Natural killer cell (primary cell): ENCODE data around the gene ECE1. TPM values are rescaled to one million over a fixed set of nuclear protein-coding genes. Genes with fewer than 3 reads are reported as not detected.

Source experiments
- ATAC-seq, 3 donors: fragments of 150-1000 bp in 2 of 3; fragments of 200-7000 bp in 1 of 3; cut with Tn5 transposase; 1 replicate in 1 of 3; 2 replicates in 2 of 3; pipeline ENCODE4 v1.10.0; 2021; ENCODE audit warnings: mild to moderate bottlenecking in 2 of 3, moderate library complexity in 2 of 3
- DNase-seq, 2 donors: peaks; one replicate each; pipeline versions ENCODE4 v3.0.0 to v3.0.0-alpha.2; 2013 to 2021; ENCODE audit warnings: mixed read lengths in 1 of 2
- H3K27ac ChIP-seq: one replicate; pipeline ENCODE4 v1.5.1; 2013; ENCODE audit warnings: mild to moderate bottlenecking, low read length
- H3K27me3 ChIP-seq: one replicate; pipeline ENCODE4 v1.6.1; 2013; ENCODE audit warnings: low read length; ENCODE audit not compliant: control insufficient read depth, insufficient read depth
- H3K36me3 ChIP-seq: one replicate; pipeline ENCODE4 v1.6.1; 2013; ENCODE audit warnings: low read length; ENCODE audit not compliant: control insufficient read depth, insufficient read depth
- H3K4me1 ChIP-seq: one replicate; pipeline ENCODE4 v1.6.1; 2013; ENCODE audit warnings: low read length; ENCODE audit not compliant: control insufficient read depth, insufficient read depth
- H3K4me3 ChIP-seq: one replicate; pipeline ENCODE4 v1.5.1; 2013; ENCODE audit warnings: low read length
- H3K9me3 ChIP-seq: one replicate; pipeline ENCODE4 v1.6.1; 2013; ENCODE audit warnings: low read length; ENCODE audit not compliant: control insufficient read depth, insufficient read depth
- H3K27ac Mint-ChIP-seq, 2 donors: one replicate each; pipeline ENCODE4 v1.8.0; 2022; ENCODE audit warnings: mild to moderate bottlenecking in 2 of 2, mixed read lengths in 2 of 2, moderate library complexity in 1 of 2
- H3K27me3 Mint-ChIP-seq, 2 donors: one replicate each; pipeline ENCODE4 v1.8.0; 2022; ENCODE audit warnings: low read depth in 2 of 2, mixed read lengths in 2 of 2
- H3K36me3 Mint-ChIP-seq: one replicate; pipeline ENCODE4 v1.8.0; 2022; ENCODE audit warnings: mixed read lengths
- H3K4me1 Mint-ChIP-seq, 2 donors: one replicate each; pipeline ENCODE4 v1.8.0; 2022; ENCODE audit warnings: mixed read lengths in 2 of 2
- H3K4me3 Mint-ChIP-seq: one replicate; pipeline ENCODE4 v1.8.0; 2022; ENCODE audit warnings: mild to moderate bottlenecking, moderate library complexity, mixed read lengths
- H3K9me3 Mint-ChIP-seq, 2 donors: one replicate each; pipeline ENCODE4 v1.8.0; 2022; ENCODE audit warnings: mixed read lengths in 2 of 2
- WGBS: methylation state at CpG from one replicate; pipeline ENCODE4 v1.1.7; 2013; ENCODE audit warnings: missing lambda C conversion rate; ENCODE audit not compliant: insufficient coverage; 5-methylcytosine and 5-hydroxymethylcytosine counted together
- intact Hi-C: fragments of 100-400 bp; cut with micrococcal nuclease; formaldehyde crosslinking; loops from one replicate; pipeline ENCODE4 v1.14.2; 2022
- total RNA-seq, 4 donors: library from RNA; stranded (reverse); fragments of 120-200 nt in 1 of 4; gene quantifications; one replicate each; pipeline versions ENCODE4 v1.2.3 to v1.2.4, GENCODE V29; 2013 to 2022
- TF ChIP-seq, protein P1 (sequence below): fragments of 200-600 bp; IDR thresholded peaks from one replicate; pipeline ENCODE4 v1.8.0; 2022; ENCODE audit warnings: antibody characterized with exemption

Gene ECE1
- total RNA-seq, 3 donors from 2014 or later (not counting 1 experiment from before 2014, with no cell fraction given): 47.2 to 70.1 (median 50.7) TPM

- peak overlapping the region; percentile 91 for H3K27ac ChIP-seq
- no peaks in the 10 kb centered on the region for H3K36me3 Mint-ChIP-seq
- H3K4me3 ChIP-seq: no peak overlapping the region
- no peaks in the 10 kb centered on the region for H3K9me3 ChIP-seq
- no peaks in the 10 kb centered on the region for H3K27me3 ChIP-seq
- H3K27ac Mint-ChIP-seq: peak overlapping the region; percentile 94 to 98
- peak overlapping the region; percentile 91 for H3K4me3 Mint-ChIP-seq
- peaks cover 60 to 77% of the 10 kb centered on the region in 2 donors for H3K4me1 Mint-ChIP-seq
- no peaks in the 10 kb centered on the region for H3K9me3 Mint-ChIP-seq
- peaks cover 65% of the 10 kb centered on the region for H3K4me1 ChIP-seq
- intact Hi-C loops: loop anchor here (1.0 to 10.0 kb wide), 6 partner anchors 10 to 691 kb away; no protein-coding TSS in a partner anchor
- TF ChIP-seq, protein P1, sequence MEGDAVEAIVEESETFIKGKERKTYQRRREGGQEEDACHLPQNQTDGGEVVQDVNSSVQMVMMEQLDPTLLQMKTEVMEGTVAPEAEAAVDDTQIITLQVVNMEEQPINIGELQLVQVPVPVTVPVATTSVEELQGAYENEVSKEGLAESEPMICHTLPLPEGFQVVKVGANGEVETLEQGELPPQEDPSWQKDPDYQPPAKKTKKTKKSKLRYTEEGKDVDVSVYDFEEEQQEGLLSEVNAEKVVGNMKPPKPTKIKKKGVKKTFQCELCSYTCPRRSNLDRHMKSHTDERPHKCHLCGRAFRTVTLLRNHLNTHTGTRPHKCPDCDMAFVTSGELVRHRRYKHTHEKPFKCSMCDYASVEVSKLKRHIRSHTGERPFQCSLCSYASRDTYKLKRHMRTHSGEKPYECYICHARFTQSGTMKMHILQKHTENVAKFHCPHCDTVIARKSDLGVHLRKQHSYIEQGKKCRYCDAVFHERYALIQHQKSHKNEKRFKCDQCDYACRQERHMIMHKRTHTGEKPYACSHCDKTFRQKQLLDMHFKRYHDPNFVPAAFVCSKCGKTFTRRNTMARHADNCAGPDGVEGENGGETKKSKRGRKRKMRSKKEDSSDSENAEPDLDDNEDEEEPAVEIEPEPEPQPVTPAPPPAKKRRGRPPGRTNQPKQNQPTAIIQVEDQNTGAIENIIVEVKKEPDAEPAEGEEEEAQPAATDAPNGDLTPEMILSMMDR: no peak
- ATAC-seq: peak in 1 of 3 donors; percentile 2
- no peaks in the 10 kb centered on the region for H3K36me3 ChIP-seq
- 68% methylated on average over 5 of the region's 5 CpGs for WGBS
- DNase-seq: no peak
- no peaks in the 10 kb centered on the region for H3K27me3 Mint-ChIP-seq
These were observed 43.6 kb upstream of the ECE1 start for GRCh38 chr1:21333824-21334213.

DNA sequence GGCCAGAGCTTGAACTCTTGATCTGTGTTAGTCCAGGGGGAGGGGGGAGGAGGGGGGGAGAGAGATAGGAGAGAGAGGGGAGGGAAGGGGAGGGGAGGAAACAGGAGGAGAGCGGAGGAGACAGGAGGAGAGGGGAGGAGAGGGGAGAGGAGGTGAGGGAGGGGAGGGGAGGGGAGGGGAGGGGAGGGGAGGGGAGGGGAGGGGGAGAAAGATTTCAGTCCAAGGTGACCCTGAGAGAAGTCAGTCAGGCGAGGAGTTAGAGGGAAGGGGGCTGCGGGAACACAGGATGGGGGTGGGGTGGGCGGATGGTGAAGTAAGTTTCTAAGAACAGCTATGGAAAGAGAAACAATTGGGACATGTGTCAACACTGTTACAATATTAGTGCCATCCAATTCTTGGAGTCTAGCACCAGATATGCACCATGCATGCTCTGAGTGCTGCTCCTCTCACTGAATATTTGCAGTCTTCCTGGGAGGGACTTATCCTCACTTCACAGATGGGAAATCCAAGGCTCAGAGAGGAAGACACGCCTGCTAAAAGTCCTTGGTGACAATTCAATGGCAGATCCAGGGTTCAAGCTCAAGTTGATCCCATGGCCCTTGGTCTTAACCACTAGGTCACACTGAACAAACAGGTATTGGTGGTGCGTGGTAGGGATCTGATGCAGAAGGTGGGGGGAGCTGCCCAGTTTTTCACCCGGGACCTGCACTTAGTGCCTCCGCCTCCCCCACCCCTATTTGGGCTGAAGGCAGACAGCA, 42.5 kb upstream of the ECE1 start:
- peak overlapping the region; percentile 94 to 98 for H3K27ac Mint-ChIP-seq
- 59% methylated on average over 4 of the region's 8 CpGs for WGBS
- H3K4me3 Mint-ChIP-seq: peak overlapping the region; percentile 7
- TF ChIP-seq, protein P1: no peak
- peak in 1 of 2 donors; percentile 45 for DNase-seq
- intact Hi-C loops: loop anchor here (10.0 kb wide), 1 partner anchor 692 kb away; no protein-coding TSS in a partner anchor
- H3K9me3 ChIP-seq: no peaks in the 10 kb centered on the region
- H3K4me1 ChIP-seq: peaks cover 56% of the 10 kb centered on the region
- no peak overlapping the region for H3K4me3 ChIP-seq
- no peak for ATAC-seq
- H3K36me3 Mint-ChIP-seq: no peaks in the 10 kb centered on the region
- no peaks in the 10 kb centered on the region for H3K36me3 ChIP-seq
- H3K27me3 ChIP-seq: no peaks in the 10 kb centered on the region
- no peaks in the 10 kb centered on the region for H3K27me3 Mint-ChIP-seq
- H3K4me1 Mint-ChIP-seq: peaks cover 53 to 73% of the 10 kb centered on the region in 2 donors
- H3K9me3 Mint-ChIP-seq: no peaks in the 10 kb centered on the region
- H3K27ac ChIP-seq: peak overlapping the region; percentile 17

DNA sequence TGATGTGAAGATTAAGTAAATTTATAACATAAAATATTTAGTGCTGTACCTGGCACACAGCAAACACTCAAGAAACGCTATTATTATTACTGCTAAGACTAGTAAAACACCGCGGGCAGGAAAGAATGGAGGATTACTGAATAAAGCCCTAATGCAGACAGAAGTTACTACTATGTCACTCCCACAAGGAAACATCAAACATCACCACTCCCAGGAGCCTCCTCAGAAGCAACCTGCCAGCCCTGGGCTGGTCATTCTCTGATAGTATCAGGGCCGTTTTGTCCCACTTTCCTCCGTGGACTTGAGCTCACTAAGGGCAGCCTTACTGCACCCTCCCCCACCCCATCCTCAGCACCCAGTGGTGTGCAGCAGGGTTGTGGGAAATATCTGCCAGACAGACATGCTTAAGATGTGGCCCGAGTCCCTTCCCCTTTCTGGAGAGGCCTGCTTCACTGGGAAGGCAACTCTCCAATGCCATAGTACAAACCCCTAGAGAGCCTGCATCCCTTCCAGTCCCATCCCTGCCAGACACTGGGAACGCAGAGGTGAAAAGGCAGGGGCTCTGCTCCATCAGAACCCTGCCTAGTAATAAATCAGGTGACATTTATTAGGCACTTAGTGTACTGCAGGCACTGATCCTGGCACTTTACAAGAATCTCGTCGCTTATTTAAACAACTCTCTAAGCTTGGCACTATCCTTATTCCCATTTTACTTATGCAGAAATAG, 41.7 kb upstream of the ECE1 start:
- ATAC-seq (no peak), DNase-seq (no peak)
- TF ChIP-seq, protein P1: no peak
- H3K27me3 Mint-ChIP-seq: no peaks in the 10 kb centered on the region
- peak overlapping the region; percentile 94 to 98 for H3K27ac Mint-ChIP-seq
- no peak overlapping the region for H3K27ac ChIP-seq
- H3K4me3 Mint-ChIP-seq: no peak overlapping the region
- peaks cover 48% of the 10 kb centered on the region for H3K4me1 ChIP-seq
- no peaks in the 10 kb centered on the region for H3K27me3 ChIP-seq
- H3K4me3 ChIP-seq: no peak overlapping the region
- H3K9me3 ChIP-seq: no peaks in the 10 kb centered on the region
- WGBS: 63% methylated on average over 9 of the region's 9 CpGs
- H3K36me3 Mint-ChIP-seq: no peaks in the 10 kb centered on the region
- intact Hi-C loops: loop anchor here (10.0 kb wide), 1 partner anchor 693 kb away; no protein-coding TSS in a partner anchor
- H3K36me3 ChIP-seq: no peaks in the 10 kb centered on the region
- H3K9me3 Mint-ChIP-seq: no peaks in the 10 kb centered on the region
- H3K4me1 Mint-ChIP-seq: peaks cover 48 to 73% of the 10 kb centered on the region in 2 donors
